Fibroblast of skin of right quadriceps (primary cell): ENCODE results near the gene NCOR2.

Experiments used
- DNase-seq: peaks from one replicate; pipeline ENCODE4 v3.0.0-alpha.2; 2013

NCOR2 gene

DNA sequence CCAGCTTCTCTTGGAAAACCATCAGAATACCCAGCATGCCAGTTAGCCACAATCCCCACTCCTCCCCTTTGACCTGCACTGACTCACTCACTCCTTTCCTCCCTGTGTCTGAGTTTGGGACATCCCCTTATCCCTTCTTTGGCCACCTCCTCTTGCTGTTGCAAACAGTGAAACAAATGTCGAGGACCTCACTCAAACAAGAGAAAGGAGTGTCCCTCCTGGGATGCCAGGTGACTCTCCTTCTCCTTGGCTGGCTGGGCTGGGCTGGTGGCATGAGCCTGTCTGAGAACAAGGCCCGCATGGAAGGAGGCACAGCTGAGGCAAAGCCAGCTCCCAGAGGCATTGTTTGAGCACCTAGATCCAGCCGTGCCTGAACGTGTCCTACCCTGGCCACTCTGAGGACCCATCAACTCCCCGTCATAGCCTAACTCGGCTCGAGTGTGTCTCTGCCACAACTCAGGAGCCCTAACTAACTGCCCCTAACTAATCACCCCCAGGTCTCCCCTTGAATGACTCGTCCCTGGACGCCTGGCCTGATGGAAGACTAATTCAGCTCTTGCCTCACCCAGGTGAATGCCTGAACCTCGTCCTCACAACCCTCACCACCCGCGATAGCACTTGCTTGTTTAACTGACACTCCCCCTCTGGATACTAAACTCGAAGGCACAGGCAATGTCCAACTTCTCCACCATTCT, 43.0 kb downstream of the NCOR2 start:
- peak; percentile 80 for DNase-seq

DNA sequence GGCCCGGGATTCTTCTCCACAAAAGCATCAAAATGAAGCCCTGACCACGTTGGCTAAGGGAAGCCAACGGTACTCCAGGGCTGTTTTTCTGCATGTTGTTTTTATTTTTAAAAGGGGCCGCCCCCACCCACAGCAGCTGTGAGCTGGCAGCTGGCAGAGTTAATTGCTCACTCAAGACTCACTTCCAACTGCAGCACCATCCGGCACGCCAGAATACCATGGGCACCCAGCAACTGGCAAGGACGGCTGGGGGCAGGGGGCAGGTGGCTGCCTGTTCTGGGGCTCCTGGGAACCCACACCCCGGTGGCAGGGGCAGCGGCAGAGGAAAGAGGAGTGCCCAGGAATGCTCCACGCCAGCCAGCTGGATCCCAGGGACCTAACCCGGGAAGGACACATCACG, 44.3 kb downstream of the NCOR2 start:
- DNase-seq: no peak

DNA sequence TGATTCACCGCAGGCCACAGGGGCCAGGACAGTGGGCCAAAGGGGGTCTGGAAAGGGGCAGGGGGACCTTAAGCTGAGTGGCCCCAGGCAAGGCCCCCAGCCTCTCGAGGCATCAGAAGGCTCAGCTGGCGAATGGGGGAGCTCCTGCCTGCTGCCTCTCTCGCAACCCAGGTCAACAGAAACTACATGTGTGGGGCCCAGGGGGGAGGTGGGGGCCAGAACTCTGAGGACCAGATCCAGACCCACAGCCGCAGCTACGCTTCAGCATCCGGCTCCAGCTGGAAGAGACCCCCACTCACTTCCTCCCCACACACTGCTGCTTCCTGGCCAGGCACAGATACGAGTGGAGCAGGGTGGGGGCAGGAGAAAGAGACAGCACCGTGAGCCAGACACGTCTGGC, 46.5 kb downstream of the NCOR2 start:
- no peak for DNase-seq

DNA sequence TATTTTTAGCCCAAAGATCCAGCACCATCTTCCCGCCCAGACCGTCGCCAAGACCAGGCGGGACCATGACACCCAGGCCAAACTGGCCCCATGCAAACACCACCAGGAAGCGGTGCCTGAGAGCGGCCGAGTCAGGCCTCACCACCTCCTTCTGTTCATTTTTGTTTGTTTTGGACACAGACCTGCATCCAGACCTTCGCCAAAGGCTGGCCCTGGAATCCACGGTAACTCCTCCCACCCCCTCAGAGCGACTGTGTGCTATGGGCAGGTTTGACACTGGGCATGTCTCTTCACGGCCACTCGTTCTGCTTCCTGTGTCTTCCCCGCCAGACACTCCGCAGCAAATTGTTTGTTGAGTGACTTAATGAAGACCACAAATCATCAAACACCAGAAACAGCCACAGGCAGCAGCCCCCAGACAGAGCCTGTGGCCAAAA, 47.1 kb downstream of the NCOR2 start:
- DNase-seq: no peak

DNA sequence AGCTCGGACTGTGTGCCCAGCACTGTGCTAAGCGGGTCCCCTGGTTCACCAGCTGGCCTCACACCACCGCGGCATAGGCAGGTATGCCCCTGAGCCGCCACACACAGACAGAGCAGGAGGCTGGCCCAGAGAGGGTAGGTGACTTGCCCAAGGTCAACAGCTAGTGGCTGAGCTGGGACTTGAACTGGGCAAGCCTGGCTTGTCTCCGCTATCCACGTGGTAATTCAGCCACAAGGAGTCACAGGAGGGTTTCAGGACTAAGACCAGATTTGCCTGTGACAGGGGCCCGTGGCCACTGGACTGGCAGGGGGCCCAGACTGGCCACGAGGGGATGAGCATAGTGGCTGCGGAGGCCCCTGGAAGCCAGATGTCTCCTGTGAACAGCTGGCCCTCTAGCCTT, 47.7 kb downstream of the NCOR2 start:
- no peak for DNase-seq

DNA sequence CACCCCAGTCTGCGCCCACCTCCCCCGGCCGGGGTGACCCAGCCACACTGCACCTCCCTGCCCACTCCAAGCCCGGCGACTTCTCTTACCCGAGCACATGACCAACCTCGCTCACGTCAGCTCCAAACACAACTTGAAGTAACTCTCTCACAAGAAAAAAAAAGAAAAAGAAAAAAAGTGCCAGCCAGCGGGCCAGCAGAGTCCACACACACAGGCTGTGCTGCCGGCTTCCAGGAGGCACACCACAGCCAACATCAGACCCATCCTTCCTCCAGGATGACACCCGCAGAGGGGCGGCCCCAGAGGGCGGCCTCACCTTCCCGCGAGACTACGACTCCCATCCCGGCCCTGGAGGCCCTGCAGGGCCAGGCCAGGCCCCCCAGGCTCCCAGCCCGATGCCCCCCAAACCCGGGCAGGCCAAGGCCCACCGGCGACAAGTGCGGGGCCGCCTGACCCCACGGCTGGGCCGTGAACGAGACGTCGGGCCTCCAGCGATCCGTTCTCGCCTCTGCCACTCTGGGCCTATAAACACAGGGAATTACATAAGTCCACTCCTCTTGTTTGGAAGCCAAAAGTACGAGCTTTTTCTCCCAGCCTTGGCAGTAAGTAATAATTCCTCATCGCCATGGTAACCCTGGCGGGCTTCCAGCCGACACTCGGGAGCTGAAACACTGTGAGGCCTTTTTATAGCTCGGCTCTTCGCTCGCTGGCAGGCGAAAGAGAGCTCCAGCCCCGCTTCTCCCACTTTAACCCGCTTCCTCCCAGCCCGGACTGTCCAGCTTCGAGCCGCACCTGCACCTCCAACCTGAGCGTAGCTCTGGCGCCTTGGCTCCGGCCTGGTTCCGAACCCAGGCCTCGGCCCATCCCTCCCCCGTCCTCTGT, 49.1 kb downstream of the NCOR2 start:
- DNase-seq: peak; percentile 100
